DLD1 (cell line): ENCODE results near the gene CHST1.

Source experiments
- in situ Hi-C: cut with HindIII; loops from 2 replicates; pipeline ENCODE4 v1.10.0; 2017; ENCODE audit warnings: low sequenced_read_pairs

The CHST1 gene

DNA sequence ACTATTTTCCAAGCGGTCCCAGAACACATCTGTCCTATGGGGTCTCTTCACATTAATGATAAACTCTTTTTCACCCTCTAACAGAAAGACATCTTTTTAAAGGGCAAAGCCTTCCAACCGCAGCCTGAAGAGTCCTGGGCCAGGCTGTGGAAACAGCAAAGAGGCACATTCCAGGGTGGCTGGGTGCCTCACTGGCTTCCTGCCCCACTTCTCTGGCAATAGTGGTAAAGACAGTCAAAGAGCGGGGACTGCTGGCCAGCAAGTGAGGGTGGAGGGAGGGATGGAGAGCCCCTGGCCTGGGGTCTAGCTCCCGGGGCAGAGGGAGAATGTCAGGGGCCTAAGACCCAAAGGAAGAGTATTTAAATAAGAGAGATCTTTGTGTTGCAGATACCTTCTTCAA, 10.2 kb upstream of the CHST1 start:
- in situ Hi-C loops, result no loop called here

GRCh38 chr11:45674481-45675190, 9.2 kb upstream of the CHST1 start:
- in situ Hi-C loops, result no loop called here

- in situ Hi-C loops, result no loop called here
Measured at GRCh38 chr11:45673441-45673840, 8.0 kb upstream of the CHST1 start.

- in situ Hi-C loops, result no loop called here
Measured at GRCh38 chr11:45672593-45672992, 7.2 kb upstream of the CHST1 start.

DNA sequence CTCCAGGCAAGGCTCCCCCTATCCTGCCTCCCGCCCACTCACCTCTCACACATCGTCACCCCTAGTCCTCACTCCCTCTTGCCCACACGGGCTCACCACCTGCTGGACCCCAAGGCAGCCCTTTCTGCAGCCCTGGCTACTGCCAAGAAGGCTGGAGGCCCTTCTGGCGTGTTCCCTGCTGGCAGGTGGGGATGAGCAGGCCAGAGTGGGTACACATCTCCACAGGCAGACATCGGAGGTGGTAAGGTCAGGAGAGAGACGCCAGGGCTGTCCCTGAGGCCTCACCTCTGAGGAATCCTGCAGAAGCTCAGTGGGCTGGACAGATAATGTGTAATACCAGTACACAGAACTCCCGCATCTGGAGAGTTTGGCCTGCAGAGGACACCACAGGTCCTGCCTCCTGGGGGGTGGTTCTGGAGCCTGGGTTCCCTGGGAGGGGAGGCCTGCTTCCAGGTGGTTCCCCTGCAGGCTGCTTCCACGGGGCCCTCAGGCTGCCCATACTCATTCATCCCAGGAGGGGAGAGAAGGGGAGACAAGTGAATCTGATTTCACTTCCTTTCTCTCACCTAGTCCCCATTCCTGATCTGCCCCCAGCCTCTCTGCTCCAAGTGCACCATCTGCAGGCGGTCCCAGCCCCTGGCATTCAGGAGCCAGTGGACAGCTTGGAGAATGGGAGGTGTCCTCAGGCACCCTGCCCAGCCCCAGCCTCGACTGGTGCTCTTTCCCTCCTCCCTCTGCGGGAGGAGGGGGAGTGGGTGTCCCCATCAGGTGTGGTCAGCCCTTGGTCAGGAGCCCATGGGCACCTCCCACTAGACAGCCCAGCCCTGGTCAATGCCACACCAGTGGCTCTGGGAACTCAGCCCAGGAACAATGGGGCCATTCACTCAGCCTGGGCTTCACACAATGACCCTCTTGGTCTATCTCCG, 6.1 kb upstream of the CHST1 start:
- in situ Hi-C loops, result no loop called here

DNA sequence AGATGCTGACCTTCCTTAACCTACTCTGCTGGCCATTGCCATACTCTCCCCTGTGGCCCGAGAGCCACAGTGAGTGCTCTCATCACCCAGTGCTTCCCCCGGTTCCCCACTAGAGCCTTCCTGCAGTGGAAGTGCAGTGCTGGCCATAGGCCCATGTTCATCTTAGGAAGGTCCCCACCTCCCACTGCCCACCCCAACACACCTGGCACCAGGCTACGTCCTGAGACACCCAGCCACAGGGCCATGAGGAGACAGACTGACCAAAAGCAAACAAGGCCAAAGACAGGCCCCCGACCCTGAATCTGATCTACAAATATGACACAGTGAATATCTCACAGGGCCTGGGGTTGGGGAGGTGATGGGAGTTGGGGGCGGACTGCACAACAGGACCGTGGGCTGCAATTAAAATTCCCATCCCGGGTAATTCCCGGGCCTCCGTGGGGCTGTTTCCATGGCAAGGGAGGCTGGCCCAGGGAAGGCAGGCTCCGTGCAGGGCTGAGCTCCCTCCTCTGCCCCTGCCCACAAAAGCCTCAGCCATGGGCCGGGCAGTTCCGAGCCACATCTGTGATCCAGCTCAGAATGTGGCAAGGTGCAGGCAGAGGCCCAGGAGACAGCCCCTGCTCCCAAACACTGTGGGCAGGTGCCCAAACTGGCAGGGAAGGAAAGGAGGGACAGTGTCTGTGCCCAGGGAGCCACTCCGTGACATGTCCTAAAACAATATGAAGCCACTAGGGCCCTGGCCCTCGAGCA, 5.1 kb upstream of the CHST1 start:
- in situ Hi-C loops, result no loop called here

- in situ Hi-C loops, result no loop called here
Measured at GRCh38 chr11:45669956-45670355, 4.5 kb upstream of the CHST1 start.

DNA sequence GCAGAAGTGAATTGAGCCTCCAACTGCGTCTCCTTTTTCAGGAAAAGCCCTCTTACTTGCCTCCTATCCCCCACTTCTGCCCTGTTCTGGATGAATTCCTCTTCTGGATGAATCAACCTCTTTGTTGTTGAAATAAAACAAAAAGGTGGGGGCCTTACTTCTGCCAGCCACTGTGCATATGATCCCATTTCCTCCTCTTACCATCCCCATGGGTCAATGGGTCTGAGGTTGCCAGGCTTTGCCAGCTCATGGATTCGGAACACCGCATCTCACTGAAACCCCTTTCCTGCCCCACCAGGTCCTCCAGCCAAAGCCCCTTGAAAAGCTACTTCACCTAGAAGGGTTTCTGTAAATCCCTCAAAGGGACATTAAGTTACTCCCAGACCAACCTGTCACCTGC, 3.7 kb upstream of the CHST1 start:
- in situ Hi-C loops, result no loop called here

GRCh38 chr11:45667929-45668680, 2.7 kb upstream of the CHST1 start:
- in situ Hi-C loops, result no loop called here

GRCh38 chr11:45666648-45667642, 1.5 kb upstream of the CHST1 start:
- in situ Hi-C loops, result no loop called here

GRCh38 chr11:45665933-45666647, 668 bp upstream of the CHST1 start:
- in situ Hi-C loops, result no loop called here

- in situ Hi-C loops, result no loop called here
Measured at GRCh38 chr11:45664376-45665205, 831 bp downstream of the CHST1 start.

GRCh38 chr11:45663486-45664375, 1.7 kb downstream of the CHST1 start:
- in situ Hi-C loops, result no loop called here

DNA sequence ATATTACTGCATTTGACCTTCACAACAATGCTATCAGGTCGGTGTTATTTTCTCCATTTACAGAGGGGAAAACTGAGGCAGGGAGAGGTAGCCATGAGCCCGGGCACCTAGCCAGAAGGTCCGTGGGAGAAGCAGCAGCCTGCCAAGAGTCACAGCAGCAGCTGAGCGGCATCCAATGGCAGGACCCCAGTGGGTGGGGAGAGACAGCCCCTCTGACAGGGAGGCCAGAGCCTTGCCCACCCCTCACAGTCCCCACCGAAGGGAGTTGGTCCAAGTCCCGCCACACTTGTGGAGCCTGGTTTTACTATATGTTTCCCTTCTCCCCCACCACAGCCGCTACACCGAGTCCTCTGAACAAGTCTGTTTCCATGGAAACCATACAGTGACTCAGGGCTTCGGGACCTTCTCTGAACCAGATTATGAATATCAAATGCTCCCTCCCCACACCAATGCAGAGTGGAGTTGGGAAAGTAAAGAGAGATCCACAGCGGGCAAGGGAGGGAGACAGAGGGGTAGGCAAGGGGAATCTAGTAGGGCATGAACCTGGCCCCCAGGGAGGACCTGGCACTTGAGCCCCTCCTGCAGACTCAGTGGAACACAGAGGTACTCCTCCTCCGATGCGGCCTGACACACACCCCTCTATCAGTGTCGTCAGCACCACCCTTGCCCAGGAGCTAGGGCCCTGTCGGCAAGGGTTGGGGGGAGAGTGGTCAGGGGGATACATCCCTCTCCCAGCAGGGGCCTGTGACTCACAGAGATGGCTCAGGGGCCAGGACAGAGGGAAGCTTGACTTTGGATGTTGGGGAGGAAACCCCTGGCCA, 2.5 kb downstream of the CHST1 start:
- in situ Hi-C loops, result no loop called here

GRCh38 chr11:45662096-45662664, 3.2 kb downstream of the CHST1 start:
- in situ Hi-C loops, result no loop called here
